Measurements from ENCODE around the gene CAB39L.

GRCh38 chr13:49304763-49305700 lies 138.8 kb downstream of the CAB39L start:
- TF ChIP-seq CTCF (IDR thresholded peaks at IDR 0.05) (no peak), POLR2A (IDR thresholded peaks at IDR 0.05; ENCODE audit: low read depth) (no peak), EP300 (IDR thresholded peaks at IDR 0.05) (no peak)
